Retinal pigment epithelial cell (primary cell): ENCODE measurements around the gene MCAM.

Source experiments
- DNase-seq: peaks from one replicate; pipeline ENCODE4 v3.0.0-alpha.2; 2010; ENCODE audit warnings: low read depth
- H3K4me3 ChIP-seq: 2 replicates; pipeline ENCODE4 v1.5.1; 2011; ENCODE audit warnings: mild to moderate bottlenecking, low read length, control low read depth, moderate library complexity
- CTCF ChIP-seq: conservative IDR thresholded peaks from 2 replicates; pipeline ENCODE4 v1.5.1; 2011; ENCODE audit warnings: low read depth, low read length, control low read depth, inconsistent platforms

MCAM gene

DNA sequence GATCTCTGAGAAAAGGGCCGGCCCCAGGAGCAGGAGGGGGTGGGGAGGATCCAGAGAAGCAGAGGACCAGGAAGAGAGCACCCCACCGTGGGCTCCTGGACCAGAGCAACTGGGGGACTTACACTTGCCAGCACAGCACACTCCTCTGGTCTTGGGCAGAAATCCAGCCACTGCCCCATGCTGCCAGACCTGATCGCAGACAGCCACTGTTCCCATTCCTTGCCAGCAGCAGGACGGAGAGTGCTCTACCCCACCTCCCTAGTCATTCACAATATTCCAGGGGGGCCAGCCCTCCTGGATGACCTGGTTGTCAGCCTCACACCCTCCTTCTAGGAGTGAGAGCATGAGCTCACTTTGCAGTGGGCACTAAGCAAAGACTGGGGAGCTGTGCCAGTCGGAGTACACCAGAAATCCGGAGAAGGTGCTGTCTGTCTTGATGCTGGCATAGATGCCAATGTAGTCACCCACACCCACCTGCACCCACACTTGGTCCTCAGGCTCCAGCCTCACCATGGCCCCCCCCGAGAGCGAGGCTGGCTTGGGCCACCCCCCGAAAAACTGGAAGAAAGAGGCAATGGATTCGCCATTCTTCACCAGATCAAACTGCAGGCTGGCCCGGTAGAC lies 22.1 kb upstream of the MCAM start:
- peak overlapping the region; percentile 72 for H3K4me3 ChIP-seq
- no peak for DNase-seq
- TF ChIP-seq CTCF = no peak

DNA sequence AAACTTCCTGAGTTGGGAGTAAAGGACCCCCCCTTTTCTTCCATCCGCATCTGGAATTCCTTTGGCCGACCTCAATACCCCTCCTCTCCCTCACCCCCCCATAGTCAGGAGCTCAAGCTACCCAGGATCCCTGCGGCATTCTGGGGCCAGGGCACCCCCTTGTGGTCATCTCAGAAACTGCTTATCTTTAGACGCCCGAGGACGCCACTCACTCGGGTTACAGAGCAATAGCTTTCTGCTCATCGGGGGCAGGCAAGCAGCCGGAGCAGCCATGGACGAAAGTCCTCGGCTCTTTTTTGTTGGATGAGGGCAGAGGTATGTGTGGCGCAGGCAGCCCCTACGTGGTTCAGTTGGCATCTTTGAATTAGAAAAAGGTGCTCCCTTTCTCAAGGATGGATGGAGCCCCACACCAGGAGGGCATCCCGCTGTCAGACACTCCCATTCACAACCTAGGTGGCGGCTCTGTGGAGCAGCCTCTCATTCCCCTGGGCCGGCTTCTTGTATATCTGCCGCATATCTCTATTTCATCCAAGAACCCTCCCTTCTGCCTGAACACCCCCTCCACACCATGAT lies 21.5 kb upstream of the MCAM start:
- peak; percentile 86 for TF ChIP-seq CTCF
- no peak for DNase-seq
- H3K4me3 ChIP-seq = peak overlapping the region; percentile 72

- DNase-seq = no peak
- peak overlapping the region; percentile 72 for H3K4me3 ChIP-seq
These were observed 20.8 kb upstream of the MCAM start for GRCh38 chr11:119337581-119338317.

GRCh38 chr11:119336744-119337469 lies 20.0 kb upstream of the MCAM start:
- no peak overlapping the region for H3K4me3 ChIP-seq
- TF ChIP-seq CTCF = no peak
- DNase-seq = no peak

More at GRCh38 chr11:119337581-119338317, 20.8 kb upstream of the MCAM start:
- no peak for TF ChIP-seq CTCF

GRCh38 chr11:119335655-119336543 lies 19.0 kb upstream of the MCAM start:
- H3K4me3 ChIP-seq = peak overlapping the region; percentile 91
- no peak for TF ChIP-seq CTCF
- DNase-seq = no peak

- no peak for TF ChIP-seq CTCF
- DNase-seq = no peak
- peak overlapping the region; percentile 91 for H3K4me3 ChIP-seq
These were observed 18.2 kb upstream of the MCAM start for GRCh38 chr11:119335091-119335654.
